Stimulated activated CD4-positive, alpha-beta T cell treated with anti-CD3 and anti-CD28 coated beads, Interleukin-1b, Interleukin-23, amount 100 ng/mL, for 48 hours (primary cell): ENCODE measurements around the gene EPHA4.

Source experiments
- DNase-seq: peaks from one replicate; pipeline ENCODE4 v3.0.0-alpha.2; 2020

EPHA4 gene

GRCh38 chr2:221572219-221572820 lies at the start of gene EPHA4:
TSS of gene EPHA4 (minus strand) at chr2:221572304. CDS start at chr2:221572248, 56 bp downstream.
- DNase-seq = peak; percentile 76

DNA sequence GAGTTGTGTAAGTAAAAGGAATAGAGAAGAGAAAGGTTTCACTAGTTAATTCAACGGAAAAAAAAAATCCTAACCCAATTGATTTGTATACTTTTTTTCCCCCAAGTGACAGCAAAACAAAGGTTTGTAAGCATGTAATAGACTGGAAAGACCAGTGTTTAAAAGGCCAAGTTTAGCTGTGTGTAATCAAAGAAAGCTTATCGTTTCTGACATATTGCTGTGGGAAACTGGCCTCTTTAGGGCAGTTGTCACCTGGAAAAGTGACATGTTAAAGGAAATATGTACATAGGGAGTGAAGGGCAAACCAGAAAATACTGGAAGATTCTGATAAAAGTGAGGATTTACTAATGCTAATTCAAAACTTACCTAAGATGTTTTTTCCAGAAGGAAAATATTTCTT lies 45.9 kb upstream of the EPHA4 start:
- no peak for DNase-seq

DNA sequence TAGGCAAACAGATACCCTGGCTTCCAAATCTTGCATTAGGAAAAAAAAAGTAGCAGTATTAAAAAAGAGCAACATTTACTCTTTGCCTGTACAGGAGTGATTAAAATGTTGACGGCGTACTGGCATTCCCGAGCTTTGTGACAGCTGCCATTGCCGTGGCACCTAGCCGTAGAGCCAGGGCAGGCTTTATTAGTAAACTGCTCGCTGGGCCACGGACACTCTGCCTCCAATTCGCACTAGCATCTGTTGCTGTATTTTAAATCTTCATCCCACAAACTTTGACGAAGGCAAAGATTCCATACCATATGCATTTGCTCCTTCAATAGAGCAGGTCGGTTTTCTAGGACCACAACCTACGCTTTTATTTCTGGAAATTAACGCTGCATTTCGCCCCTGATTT lies 44.5 kb upstream of the EPHA4 start:
- no peak for DNase-seq

GRCh38 chr2:221614274-221614673 lies 42.2 kb upstream of the EPHA4 start:
- DNase-seq = no peak

DNA sequence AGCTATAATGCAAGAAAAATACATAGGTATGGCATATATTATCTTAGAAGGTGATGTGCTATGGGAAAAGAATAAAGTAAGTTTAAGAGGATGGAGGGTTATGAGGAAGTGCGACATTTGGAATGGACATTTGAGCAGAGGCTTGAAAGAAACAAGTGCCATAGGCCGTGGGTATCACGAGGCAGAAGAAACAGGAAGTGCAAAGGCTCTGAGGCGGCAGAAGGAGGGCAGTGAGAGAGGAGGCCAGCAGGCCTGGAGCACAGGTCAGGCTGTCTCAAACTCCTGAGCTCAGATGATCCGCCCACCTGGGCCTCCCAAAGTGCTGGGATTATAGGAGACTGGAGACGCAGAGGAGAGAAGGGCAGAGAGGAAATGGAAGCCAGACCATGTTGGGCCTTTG lies 40.7 kb upstream of the EPHA4 start:
- no peak for DNase-seq

DNA sequence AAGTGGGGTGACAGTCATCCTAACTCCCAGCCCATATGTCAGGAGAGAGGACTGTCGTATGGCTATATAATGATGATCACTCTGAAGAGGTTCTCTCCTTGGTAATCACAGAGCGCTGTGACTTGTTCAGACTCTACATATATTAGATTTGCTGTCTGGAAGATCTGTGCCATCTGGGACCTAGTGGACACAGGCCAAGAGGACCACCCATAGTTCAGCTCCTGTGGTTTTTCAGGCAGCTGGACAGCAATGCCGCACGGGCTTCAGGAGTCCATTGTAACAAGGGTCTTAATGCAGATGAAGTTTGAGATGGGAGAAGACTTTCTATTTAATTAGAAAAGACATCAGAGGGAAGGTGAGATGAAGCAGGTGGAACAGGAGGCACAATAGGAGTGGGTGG lies 40.1 kb upstream of the EPHA4 start:
- no peak for DNase-seq

DNA sequence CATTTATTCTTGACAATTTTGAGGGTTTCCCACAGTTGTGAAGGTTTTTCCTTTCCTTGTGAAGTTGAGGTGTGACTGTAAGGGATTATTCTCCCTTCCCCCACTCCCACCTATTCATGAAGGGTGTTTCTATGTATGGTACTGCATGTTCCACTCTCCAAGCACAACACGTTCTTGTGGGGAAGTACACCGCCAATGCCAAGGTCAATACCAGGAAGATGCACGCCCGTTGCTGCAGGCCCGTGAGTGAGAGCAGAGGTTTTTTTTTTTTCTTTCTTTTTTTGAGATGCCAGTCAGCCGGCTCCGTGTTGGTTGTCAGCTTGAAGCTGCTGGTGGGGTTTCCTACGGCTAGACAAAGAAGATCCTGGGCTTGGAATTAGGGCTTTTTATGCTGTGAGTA lies 38.6 kb upstream of the EPHA4 start:
- no peak for DNase-seq

DNA sequence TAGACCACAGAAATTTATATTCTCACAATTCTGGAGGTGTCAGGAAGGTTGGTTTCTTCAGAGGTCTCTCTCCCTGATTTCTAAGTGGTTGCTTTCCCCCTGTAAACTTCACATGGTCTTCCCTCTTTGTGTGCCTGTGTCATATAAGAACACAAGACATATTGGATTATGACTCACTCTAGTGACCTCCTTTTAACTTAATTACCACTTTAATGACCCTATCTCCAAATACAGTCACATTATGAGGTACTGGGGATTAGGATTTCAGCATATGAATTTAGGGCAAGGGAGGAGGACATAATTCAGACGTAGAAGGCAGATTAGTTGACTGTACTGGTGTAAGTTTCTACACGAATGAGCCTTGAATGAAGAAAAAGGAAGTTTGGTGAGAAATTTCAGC lies 38.2 kb upstream of the EPHA4 start:
- no peak for DNase-seq

DNA sequence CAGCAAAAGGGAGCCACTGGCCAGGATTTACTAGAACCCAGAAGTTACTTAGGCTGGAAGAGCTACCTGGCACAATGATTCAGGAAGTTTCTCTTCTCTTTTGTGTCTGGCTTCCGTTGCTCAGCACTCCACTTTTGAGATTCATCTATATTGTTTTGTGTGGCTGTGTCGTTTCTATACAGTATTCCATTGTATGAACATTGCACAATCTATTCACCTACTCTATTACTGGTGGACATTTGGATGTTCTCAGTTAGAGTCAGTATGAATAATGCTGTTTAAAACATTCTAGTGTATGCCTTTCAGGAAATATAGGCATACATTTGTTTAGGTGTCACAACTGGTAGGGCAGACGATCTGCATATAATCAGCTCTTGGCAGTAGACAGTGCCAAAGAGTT lies 36.3 kb upstream of the EPHA4 start:
- DNase-seq = no peak

DNA sequence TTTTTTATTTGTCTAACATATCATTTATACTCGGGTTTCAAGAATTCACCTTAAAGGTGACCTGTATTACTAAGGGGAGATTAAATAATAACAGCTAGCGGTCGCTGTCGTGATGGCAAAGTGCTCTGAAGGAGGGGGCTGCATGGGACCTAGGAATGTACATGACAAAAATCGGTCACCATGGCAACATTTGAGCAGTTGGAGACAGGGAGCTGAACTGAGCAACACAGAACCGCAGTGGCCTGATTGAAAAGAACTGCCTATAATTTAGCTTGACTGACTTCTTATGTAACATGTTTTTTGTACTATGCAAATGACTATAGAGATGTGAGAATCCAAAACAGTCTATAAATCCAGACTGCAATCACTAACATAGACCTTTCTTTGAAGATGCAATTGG lies 34.3 kb upstream of the EPHA4 start:
- DNase-seq = no peak

- DNase-seq = no peak
Observed at GRCh38 chr2:221605751-221606240, 33.7 kb upstream of the EPHA4 start.

GRCh38 chr2:221602938-221603337 lies 30.8 kb upstream of the EPHA4 start:
- DNase-seq = no peak

- DNase-seq = no peak
Observed at GRCh38 chr2:221601376-221601775, 29.3 kb upstream of the EPHA4 start.

DNA sequence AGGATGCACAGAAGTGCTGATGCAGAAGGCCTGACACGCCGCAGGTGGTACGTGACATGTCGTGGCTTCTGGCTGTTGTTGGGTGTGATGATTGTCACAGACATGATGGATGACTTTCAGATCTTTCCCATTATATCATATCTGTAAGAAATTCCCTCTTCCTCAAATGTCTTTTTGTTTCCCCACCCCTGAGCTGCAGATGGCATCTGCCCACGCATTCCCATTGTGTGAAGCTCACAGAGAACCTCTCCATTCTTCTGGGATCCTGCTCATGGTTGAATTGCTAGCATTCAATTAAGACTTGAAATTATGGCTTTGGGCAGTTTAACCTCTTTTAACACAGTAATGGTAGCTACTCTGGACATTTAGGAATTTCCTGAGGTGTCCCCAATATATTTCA lies 28.3 kb upstream of the EPHA4 start:
- no peak for DNase-seq

- no peak for DNase-seq
Observed at GRCh38 chr2:221596192-221596591, 24.1 kb upstream of the EPHA4 start.

- no peak for DNase-seq
Observed at GRCh38 chr2:221590861-221591365, 18.8 kb upstream of the EPHA4 start.

DNA sequence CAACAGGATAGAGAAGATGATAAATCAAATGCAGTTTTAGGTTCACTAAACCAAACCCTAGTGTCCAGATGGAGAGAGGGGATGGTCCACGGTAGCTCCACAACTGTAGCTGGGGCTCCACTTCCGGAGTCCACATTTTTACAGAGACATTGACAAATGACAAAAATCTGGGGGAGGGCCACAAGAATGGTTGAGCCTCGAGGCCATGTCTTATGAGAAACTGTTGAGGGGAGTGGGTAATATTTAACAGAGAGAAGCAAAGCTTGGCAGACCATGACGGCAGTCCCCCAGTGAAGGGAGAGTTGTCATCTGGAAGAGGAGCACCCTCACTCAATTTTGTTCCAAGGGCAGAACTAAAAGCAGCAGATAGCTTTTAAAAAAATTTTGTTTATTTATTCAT lies 17.6 kb upstream of the EPHA4 start:
- DNase-seq = no peak

GRCh38 chr2:221588306-221588985 lies 16.3 kb upstream of the EPHA4 start:
- DNase-seq = no peak

DNA sequence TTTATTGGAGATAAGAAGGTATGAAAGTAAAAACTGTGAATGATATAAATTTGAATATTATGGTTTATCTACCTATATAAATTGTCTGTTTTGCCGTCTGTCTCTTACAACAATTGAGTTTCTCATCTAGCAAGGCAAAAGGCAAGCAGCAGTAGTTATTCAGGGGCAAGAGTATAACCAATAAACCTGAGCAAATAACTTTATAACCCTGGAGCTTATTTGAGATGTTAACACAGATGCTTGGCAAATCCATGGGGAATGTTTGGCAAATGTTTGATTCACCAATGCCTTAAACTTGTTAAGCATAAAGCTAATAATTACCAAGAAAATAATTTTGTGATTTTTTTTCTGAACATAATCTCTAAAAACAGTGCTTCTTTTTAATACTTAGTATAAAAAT lies 9.9 kb upstream of the EPHA4 start:
- DNase-seq = no peak

DNA sequence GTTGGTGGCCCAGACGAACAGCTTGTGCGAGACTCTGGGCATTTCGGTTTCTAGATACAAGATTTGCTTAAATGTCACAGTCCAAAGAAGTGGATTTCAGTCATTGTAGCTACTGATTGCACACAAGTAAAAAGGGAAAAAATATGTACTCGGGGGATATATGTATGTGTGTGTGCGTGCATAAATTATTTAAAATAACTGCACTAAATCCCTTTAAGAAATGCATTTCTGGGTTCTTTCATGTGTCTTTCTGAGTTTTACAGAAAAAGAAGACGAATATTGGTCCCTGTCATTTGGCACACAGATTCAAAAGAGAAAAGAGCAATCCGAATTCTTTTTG lies 2.1 kb upstream of the EPHA4 start:
- DNase-seq = no peak

- peak; percentile 75 for DNase-seq
Observed at GRCh38 chr2:221573430-221574230, 1.5 kb upstream of the EPHA4 start.

DNA sequence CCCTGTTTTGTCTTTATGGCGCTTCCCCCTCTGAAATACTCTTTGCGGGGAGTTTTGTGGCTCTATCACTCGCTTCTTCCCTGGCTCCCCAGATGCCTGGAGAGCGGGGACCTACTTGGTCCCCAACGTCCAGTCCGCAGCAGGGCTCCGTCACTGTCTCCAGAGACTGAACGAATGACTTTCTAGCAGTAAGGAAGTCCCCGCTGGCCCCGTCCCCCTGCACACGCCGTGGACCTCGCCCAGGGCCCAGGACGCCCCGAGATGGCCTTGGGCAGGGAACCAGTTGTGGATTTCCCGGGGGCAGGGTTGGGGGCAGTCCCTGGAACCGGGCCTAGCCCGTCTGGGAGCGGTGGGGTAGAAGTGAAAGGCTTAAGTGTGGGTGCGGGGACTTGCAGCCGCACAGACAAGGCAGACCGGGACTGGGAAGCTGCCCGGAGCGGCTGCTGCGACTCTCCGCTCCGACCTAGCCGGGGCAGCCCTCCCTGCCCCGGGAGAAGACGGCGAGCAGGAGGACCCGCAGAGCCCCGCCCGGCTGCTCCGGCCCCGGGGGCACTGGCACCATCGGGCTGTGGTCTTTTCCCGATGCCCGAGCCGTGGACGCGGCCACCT lies 821 bp upstream of the EPHA4 start:
- peak; percentile 14 for DNase-seq

DNA sequence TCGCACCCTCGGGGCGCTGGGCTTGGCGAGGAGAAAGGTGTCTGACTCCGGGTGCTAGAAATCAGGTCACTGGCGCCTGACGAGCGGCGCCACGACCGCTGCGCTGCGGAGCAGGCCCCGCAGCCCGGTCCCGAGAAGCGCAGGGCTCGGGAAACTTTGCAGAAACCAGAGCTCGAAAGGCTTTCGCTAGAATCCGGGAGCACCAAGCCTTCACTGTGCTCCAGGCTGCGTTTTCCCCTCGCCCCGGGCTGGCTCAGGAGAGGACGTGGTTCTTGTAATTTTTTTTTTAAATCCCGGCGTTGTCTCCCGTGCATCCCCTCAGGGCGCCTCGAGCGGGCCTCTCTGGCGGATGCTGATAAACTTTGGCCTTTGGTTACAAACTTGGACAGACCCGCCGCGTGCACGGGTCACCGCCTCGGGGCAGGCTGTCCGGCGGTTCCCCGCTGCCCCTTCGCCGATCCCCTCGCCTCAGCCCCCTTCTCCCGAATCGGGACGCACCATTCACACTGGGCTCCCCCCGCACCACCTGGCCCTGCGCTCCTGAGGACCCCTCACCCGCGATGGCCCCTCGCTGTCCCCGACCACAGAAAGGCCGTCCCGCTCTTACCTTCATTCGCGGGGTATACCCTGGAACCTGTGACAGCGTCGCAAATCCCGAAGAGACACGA lies 419 bp downstream of the EPHA4 start:
- DNase-seq = peak; percentile 17
